Loucy (cell line): Measurements from ENCODE around the gene SRCIN1.

Experiments used
- EZH2phosphoT487 ChIP-seq: fragments of 200-600 bp; IDR thresholded peaks from 2 replicates; pipeline ENCODE4 v1.6.1; 2018; ENCODE audit warnings: antibody characterized with exemption, mild to moderate bottlenecking, moderate library complexity, borderline replicate concordance
- TF ChIP-seq, protein P1 (sequence below): fragments of 200-600 bp; sonication (generic); conservative IDR thresholded peaks from 2 replicates; pipeline ENCODE4 v1.5.1; 2014; ENCODE audit warnings: mild to moderate bottlenecking, antibody characterized with exemption, low read length

DNA sequence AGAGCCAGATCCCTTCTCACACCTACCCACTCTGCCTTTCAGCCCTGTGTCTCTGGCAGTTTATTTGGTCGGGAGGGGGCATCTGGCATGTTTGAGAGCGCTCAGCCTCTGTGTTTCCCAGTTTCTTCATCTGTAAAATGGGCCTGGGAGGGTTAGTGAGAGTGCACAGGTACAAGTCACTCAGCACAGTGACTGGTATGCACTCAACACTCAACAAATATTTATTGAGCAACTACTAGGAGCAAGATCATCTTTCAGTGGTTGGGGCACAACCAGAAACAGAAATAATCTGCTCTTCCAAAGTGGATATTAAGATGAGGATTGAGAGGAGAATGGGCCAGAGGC is 13.7 kb upstream of the SRCIN1 start:
- TF ChIP-seq, protein P1, sequence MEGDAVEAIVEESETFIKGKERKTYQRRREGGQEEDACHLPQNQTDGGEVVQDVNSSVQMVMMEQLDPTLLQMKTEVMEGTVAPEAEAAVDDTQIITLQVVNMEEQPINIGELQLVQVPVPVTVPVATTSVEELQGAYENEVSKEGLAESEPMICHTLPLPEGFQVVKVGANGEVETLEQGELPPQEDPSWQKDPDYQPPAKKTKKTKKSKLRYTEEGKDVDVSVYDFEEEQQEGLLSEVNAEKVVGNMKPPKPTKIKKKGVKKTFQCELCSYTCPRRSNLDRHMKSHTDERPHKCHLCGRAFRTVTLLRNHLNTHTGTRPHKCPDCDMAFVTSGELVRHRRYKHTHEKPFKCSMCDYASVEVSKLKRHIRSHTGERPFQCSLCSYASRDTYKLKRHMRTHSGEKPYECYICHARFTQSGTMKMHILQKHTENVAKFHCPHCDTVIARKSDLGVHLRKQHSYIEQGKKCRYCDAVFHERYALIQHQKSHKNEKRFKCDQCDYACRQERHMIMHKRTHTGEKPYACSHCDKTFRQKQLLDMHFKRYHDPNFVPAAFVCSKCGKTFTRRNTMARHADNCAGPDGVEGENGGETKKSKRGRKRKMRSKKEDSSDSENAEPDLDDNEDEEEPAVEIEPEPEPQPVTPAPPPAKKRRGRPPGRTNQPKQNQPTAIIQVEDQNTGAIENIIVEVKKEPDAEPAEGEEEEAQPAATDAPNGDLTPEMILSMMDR = no peak
- TF ChIP-seq EZH2phosphoT487 = no peak
